ENCODE results near the gene TRIP13. TPM values are rescaled to one million over a fixed set of nuclear protein-coding genes. Genes with fewer than 3 reads are reported as not detected.

TRIP13 gene
- total RNA-seq, 1 donor: 4.0 TPM

GRCh38 chr5:854217-854616 lies 38.5 kb upstream of the TRIP13 start:
- Histone ChIP-seq H3K4me1 (ENCODE audit: insufficient read depth, low read length) (no peaks in the 10 kb centered on the region), H3K27ac (ENCODE audit: low read depth, low read length) (no peak overlapping the region), H4K20me1 (ENCODE audit: insufficient read depth, low read length) (no peaks in the 10 kb centered on the region), H3K27me3 (ENCODE audit: insufficient read depth, low read length) (peaks cover 5% of the 10 kb centered on the region), H3K4me2 (ENCODE audit: insufficient read depth, low read length) (no peak overlapping the region), H3K4me3 (ENCODE audit: insufficient read depth, low read length) (no peak overlapping the region), H2AFZ (ENCODE audit: low read length) (no peak overlapping the region), H3K9me3 (ENCODE audit: low read depth, low read length) (no peaks in the 10 kb centered on the region), H3K36me3 (ENCODE audit: insufficient read depth, low read length) (no peaks in the 10 kb centered on the region), H3K79me2 (ENCODE audit: insufficient read depth, low read length) (no peaks in the 10 kb centered on the region)
- DNase-seq (ENCODE audit: insufficient read length, low spot score, missing footprints): peak; percentile 66
- no peak for TF ChIP-seq CTCF (IDR thresholded peaks at IDR 0.05; ENCODE audit: extremely low read depth, low read depth, low read length)

- H4K20me1 ChIP-seq (ENCODE audit: insufficient read depth, low read length): no peaks in the 10 kb centered on the region
- DNase-seq (ENCODE audit: insufficient read length, low spot score, missing footprints): peak; percentile 34
- H3K9me3 ChIP-seq (ENCODE audit: low read depth, low read length): no peaks in the 10 kb centered on the region
- TF ChIP-seq CTCF (IDR thresholded peaks at IDR 0.05; ENCODE audit: extremely low read depth, low read depth, low read length): no peak
- peaks cover 5% of the 10 kb centered on the region for H3K27me3 ChIP-seq (ENCODE audit: insufficient read depth, low read length)
- no peak overlapping the region for H2AFZ ChIP-seq (ENCODE audit: low read length)
- H3K4me2 ChIP-seq (ENCODE audit: insufficient read depth, low read length): no peak overlapping the region
- H3K4me3 ChIP-seq (ENCODE audit: insufficient read depth, low read length): no peak overlapping the region
- H3K36me3 ChIP-seq (ENCODE audit: insufficient read depth, low read length): no peaks in the 10 kb centered on the region
- no peaks in the 10 kb centered on the region for H3K79me2 ChIP-seq (ENCODE audit: insufficient read depth, low read length)
- H3K4me1 ChIP-seq (ENCODE audit: insufficient read depth, low read length): no peaks in the 10 kb centered on the region
- H3K27ac ChIP-seq (ENCODE audit: low read depth, low read length): no peak overlapping the region
These were observed 37.5 kb upstream of the TRIP13 start for GRCh38 chr5:854966-855743.

- peaks cover 2% of the 10 kb centered on the region for H3K27me3 ChIP-seq (ENCODE audit: insufficient read depth, low read length)
- H3K36me3 ChIP-seq (ENCODE audit: insufficient read depth, low read length): no peaks in the 10 kb centered on the region
These were observed 36.7 kb upstream of the TRIP13 start for GRCh38 chr5:855771-856530.

More at GRCh38 chr5:855771-856530, 36.7 kb upstream of the TRIP13 start:
- Histone ChIP-seq H3K4me2 (ENCODE audit: insufficient read depth, low read length) (no peak overlapping the region), H3K79me2 (ENCODE audit: insufficient read depth, low read length) (no peaks in the 10 kb centered on the region), H3K27ac (ENCODE audit: low read depth, low read length) (no peak overlapping the region), H3K4me1 (ENCODE audit: insufficient read depth, low read length) (no peaks in the 10 kb centered on the region), H3K4me3 (ENCODE audit: insufficient read depth, low read length) (no peak overlapping the region), H2AFZ (ENCODE audit: low read length) (no peak overlapping the region), H4K20me1 (ENCODE audit: insufficient read depth, low read length) (no peaks in the 10 kb centered on the region), H3K9me3 (ENCODE audit: low read depth, low read length) (no peaks in the 10 kb centered on the region)
- DNase-seq (ENCODE audit: insufficient read length, low spot score, missing footprints): peak; percentile 66
- TF ChIP-seq CTCF (IDR thresholded peaks at IDR 0.05; ENCODE audit: extremely low read depth, low read depth, low read length): no peak

All from osteoblast (primary cell).